ENCODE data around the gene TMEM132D.

DNA sequence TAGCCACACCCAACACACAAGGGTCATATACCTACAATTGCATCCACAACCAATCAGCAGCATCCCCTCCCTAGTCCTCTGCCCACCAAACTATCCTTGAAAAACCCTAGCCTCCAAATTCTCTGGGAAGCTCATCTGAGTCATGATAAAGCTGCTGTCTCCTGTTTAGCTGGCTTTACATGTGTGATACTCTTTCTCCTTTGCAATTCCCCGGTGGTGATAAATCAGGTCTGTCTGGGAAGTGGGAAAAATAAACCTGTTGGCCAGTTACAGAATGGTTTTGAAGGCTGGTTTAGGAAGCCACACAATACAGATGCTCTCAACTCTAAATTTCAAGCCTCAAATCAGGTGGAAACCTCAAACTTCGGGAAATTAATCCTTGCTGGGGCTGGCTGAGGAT, 41.9 kb downstream of the TMEM132D start:
- TF ChIP-seq, protein P1, sequence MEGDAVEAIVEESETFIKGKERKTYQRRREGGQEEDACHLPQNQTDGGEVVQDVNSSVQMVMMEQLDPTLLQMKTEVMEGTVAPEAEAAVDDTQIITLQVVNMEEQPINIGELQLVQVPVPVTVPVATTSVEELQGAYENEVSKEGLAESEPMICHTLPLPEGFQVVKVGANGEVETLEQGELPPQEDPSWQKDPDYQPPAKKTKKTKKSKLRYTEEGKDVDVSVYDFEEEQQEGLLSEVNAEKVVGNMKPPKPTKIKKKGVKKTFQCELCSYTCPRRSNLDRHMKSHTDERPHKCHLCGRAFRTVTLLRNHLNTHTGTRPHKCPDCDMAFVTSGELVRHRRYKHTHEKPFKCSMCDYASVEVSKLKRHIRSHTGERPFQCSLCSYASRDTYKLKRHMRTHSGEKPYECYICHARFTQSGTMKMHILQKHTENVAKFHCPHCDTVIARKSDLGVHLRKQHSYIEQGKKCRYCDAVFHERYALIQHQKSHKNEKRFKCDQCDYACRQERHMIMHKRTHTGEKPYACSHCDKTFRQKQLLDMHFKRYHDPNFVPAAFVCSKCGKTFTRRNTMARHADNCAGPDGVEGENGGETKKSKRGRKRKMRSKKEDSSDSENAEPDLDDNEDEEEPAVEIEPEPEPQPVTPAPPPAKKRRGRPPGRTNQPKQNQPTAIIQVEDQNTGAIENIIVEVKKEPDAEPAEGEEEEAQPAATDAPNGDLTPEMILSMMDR (IDR thresholded peaks at IDR 0.05) = no peak
- no peak for TF ChIP-seq POLR2A (IDR thresholded peaks at IDR 0.05)
